OCI-LY7 (cell line): ENCODE results near the gene YIPF5.
A peak's percentile ranks its signal among the peaks of the same experiment; 100 is the strongest.

ENCODE experiments used
- EZH2phosphoT487 ChIP-seq: fragments of 200-600 bp; sonication (generic); IDR thresholded peaks from 2 replicates; pipeline ENCODE4 v1.6.1; 2018; ENCODE audit warnings: low read depth, borderline replicate concordance, mild to moderate bottlenecking, mixed run types, antibody characterized with exemption, low read length, moderate library complexity, mixed read lengths
- TF ChIP-seq, protein P1 (sequence below): fragments of 200-600 bp; sonication (generic); conservative IDR thresholded peaks from 2 replicates; pipeline ENCODE4 v1.5.1; 2014; ENCODE audit warnings: mild to moderate bottlenecking, antibody characterized with exemption, low read length, moderate library complexity, mixed read lengths

DNA sequence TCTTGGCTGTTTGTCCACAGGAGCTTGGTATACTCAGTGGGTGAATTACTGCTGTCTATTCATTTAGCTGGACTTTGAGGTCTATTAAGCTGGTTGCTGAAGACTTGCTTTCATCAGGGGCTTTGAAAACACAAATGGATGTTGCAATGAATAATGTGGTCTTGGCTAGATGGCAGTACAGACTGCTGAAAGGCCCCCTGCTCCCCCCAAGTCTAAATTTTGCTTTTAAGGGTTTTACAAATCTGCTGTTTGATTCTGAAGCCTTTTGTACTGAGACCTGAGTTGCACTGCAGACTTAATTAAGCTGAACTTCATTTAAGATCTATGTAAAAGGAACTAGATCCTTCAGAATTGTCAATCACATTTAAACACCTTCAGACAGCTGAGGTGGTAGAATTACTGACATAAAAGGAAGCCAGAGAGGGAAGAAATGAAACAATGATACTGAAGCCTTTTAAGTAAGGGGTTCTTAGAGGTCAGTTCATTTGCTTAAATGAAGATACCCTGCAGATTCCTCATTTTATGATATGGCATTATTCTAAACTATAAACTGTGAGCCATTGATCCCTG, 37.5 kb upstream of the YIPF5 start:
- TF ChIP-seq, protein P1, sequence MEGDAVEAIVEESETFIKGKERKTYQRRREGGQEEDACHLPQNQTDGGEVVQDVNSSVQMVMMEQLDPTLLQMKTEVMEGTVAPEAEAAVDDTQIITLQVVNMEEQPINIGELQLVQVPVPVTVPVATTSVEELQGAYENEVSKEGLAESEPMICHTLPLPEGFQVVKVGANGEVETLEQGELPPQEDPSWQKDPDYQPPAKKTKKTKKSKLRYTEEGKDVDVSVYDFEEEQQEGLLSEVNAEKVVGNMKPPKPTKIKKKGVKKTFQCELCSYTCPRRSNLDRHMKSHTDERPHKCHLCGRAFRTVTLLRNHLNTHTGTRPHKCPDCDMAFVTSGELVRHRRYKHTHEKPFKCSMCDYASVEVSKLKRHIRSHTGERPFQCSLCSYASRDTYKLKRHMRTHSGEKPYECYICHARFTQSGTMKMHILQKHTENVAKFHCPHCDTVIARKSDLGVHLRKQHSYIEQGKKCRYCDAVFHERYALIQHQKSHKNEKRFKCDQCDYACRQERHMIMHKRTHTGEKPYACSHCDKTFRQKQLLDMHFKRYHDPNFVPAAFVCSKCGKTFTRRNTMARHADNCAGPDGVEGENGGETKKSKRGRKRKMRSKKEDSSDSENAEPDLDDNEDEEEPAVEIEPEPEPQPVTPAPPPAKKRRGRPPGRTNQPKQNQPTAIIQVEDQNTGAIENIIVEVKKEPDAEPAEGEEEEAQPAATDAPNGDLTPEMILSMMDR = 0 out of 2 replicates have a peak, but pooled peaks have one; percentile 18
- no peak for TF ChIP-seq EZH2phosphoT487
